Lung (tissue), 12 donors: ENCODE measurements around the gene SEC31B. TPM values are rescaled to one million over a fixed set of nuclear protein-coding genes. Genes with fewer than 3 reads are reported as not detected.
A peak's percentile ranks its signal among the peaks of the same experiment; 100 is the strongest.

Experiments used
- ATAC-seq: fragments of 200-7000 bp; cut with Tn5 transposase; one replicate; pipeline ENCODE4 v1.9.1; 2020; ENCODE audit warnings: moderate number of reproducible peaks; ENCODE audit not compliant: insufficient read depth, low FRiP score
- DNase-seq, 3 donors: peaks; one replicate each; pipeline ENCODE4 v3.0.0-alpha.2; 2013 to 2017
- H3K27ac ChIP-seq, 2 donors: one replicate each; pipeline ENCODE4 v1.5.1; 2013; ENCODE audit warnings: mild to moderate bottlenecking in 2 of 2, moderate library complexity in 2 of 2, control low read depth in 1 of 2, inconsistent platforms in 1 of 2, low read depth in 1 of 2, low read length in 1 of 2
- H3K27me3 ChIP-seq, 3 donors: one replicate each; pipeline ENCODE4 v1.5.1; 2013; ENCODE audit warnings: low read length in 2 of 3; ENCODE audit not compliant: control insufficient read depth in 3 of 3, insufficient read depth in 3 of 3
- H3K36me3 ChIP-seq, 4 donors: one replicate each; pipeline ENCODE4 v1.5.1; 2013; ENCODE audit warnings: low read length in 4 of 4, mild to moderate bottlenecking in 1 of 4, moderate library complexity in 1 of 4; ENCODE audit not compliant: control insufficient read depth in 4 of 4, insufficient read depth in 4 of 4
- H3K4me1 ChIP-seq, 5 donors: one replicate each; pipeline ENCODE4 v1.5.1; 2013; ENCODE audit warnings: low read length in 5 of 5, mild to moderate bottlenecking in 2 of 5, moderate library complexity in 1 of 5; ENCODE audit not compliant: control insufficient read depth in 5 of 5, insufficient read depth in 5 of 5
- H3K4me3 ChIP-seq: one replicate; pipeline ENCODE4 v1.5.1; 2013; ENCODE audit warnings: mild to moderate bottlenecking, control low read depth, moderate library complexity
- H3K9ac ChIP-seq, 2 donors: one replicate each; pipeline ENCODE4 v1.5.1; 2013; ENCODE audit warnings: low read length in 2 of 2, control low read depth in 1 of 2; ENCODE audit not compliant: insufficient read depth in 1 of 2
- H3K9me3 ChIP-seq, 4 donors: one replicate each; pipeline ENCODE4 v1.5.1; 2013; ENCODE audit warnings: low read length in 3 of 4, mild to moderate bottlenecking in 1 of 4, moderate library complexity in 1 of 4; ENCODE audit not compliant: control insufficient read depth in 4 of 4, insufficient read depth in 3 of 4
- CTCF ChIP-seq: IDR thresholded peaks from 2 replicates; pipeline ENCODE4 v1.5.1; 2012; ENCODE audit warnings: mild to moderate bottlenecking; ENCODE audit errors: control extremely low read depth, extremely low read depth
- WGBS, 2 donors: extraction: QIAGEN DNeasy Blood & Tissue Kit; methylation state at CpG; one replicate each; pipeline ENCODE4 v1.1.7; 2013; 5-methylcytosine and 5-hydroxymethylcytosine counted together
- polyA plus RNA-seq, 2 donors: library from polyadenylated mRNA; stranded (reverse); fragments of 200-250 nt; gene quantifications; one replicate each; pipeline ENCODE4 v1.2.1, GENCODE V29; 2013
- total RNA-seq, 2 donors: library from RNA; depleted of rRNA in 1 of 2; stranded (reverse); fragments of >200 nt in 1 of 2; gene quantifications; one replicate each; pipeline ENCODE4 v1.2.1, GENCODE V29; 2014 to 2021
- donor health status: control.
- donor health status: control.
- donor health status: Bipolar disorder and iron deficiency.
- donor health status: healthy.
- donor health status: DM: yes; HTN: yes; CAD: no.

Gene SEC31B
- total and polyA plus RNA-seq, 4 donors = 4.8 to 10.5 (median 9.4) TPM

GRCh38 chr10:100551196-100551595 lies 31.5 kb upstream of the SEC31B start:
- no peak for TF ChIP-seq CTCF
- DNase-seq = no peak
- H3K36me3 ChIP-seq = peaks cover 18 to 42% (median 27%) of the 10 kb centered on the region in 4 donors

GRCh38 chr10:100544950-100545349 lies 25.3 kb upstream of the SEC31B start:
- peaks cover 42 to 56% (median 48%) of the 10 kb centered on the region in 4 donors for H3K36me3 ChIP-seq
- DNase-seq (no peak), ATAC-seq (no peak)
- WGBS, 2 donors = 96 to 97% methylated on average over 5 of the region's 5 CpGs
- no peaks in the 10 kb centered on the region for H3K9me3 ChIP-seq
- H3K9ac ChIP-seq = no peak overlapping the region
- H3K27me3 ChIP-seq = no peaks in the 10 kb centered on the region
- no peaks in the 10 kb centered on the region for H3K4me1 ChIP-seq
- no peak overlapping the region for H3K27ac ChIP-seq
- TF ChIP-seq CTCF = no peak
- no peak overlapping the region for H3K4me3 ChIP-seq

More at GRCh38 chr10:100551196-100551595, 31.5 kb upstream of the SEC31B start:
- no peak overlapping the region for H3K4me3 ChIP-seq
- 39 to 50% methylated on average over 4 of the region's 4 CpGs for WGBS, 2 donors
- H3K9me3 ChIP-seq = no peaks in the 10 kb centered on the region
- peaks cover 0 to 1% (median 0%) of the 10 kb centered on the region in 5 donors for H3K4me1 ChIP-seq
- no peak for ATAC-seq
- H3K27ac ChIP-seq = no peak overlapping the region
- no peaks in the 10 kb centered on the region for H3K27me3 ChIP-seq
- no peak overlapping the region for H3K9ac ChIP-seq

GRCh38 chr10:100537475-100537874 lies 17.8 kb upstream of the SEC31B start:
- no peak for TF ChIP-seq CTCF

GRCh38 chr10:100535715-100536353 lies 16.2 kb upstream of the SEC31B start, which contains the start of gene HIF1AN:
HIF1AN (plus strand) TSS chr10:100535943; CDS start chr10:100535959, 16 bp downstream.
- Histone ChIP-seq H3K27ac (peak within 1 kb of the TSS; percentile 57 to 63), H3K9me3 (no peaks in the 10 kb centered on the region), H3K9ac (peak within 1 kb of the TSS in 1 of 2 donors; percentile 54), H3K36me3 (peaks cover 7 to 16% (median 13%) of the 10 kb centered on the region in 4 donors), H3K4me1 (peaks cover 0 to 24% (median 5%) of the 10 kb centered on the region in 5 donors), H3K27me3 (no peaks in the 10 kb centered on the region), H3K4me3 (peak within 1 kb of the TSS; percentile 80)
- peak; percentile 100 for ATAC-seq
- peak; percentile 82 for TF ChIP-seq CTCF
- 1% methylated on average over 35 of the region's 35 CpGs for WGBS, 2 donors
- DNase-seq = peak; percentile 92 to 98 (median 97)

More at GRCh38 chr10:100537475-100537874, 17.8 kb upstream of the SEC31B start:
- Histone ChIP-seq H3K9me3 (no peaks in the 10 kb centered on the region), H3K9ac (no peak overlapping the region), H3K4me1 (peaks cover 0 to 24% (median 5%) of the 10 kb centered on the region in 5 donors), H3K36me3 (peaks cover 15 to 20% (median 16%) of the 10 kb centered on the region in 4 donors), H3K4me3 (no peak overlapping the region), H3K27me3 (no peaks in the 10 kb centered on the region), H3K27ac (no peak overlapping the region)
- DNase-seq (no peak), ATAC-seq (no peak)
- 95 to 96% methylated on average over 4 of the region's 4 CpGs for WGBS, 2 donors
